HG03103 (cell line): ENCODE results near the gene MARS1.

ENCODE experiments used
- ATAC-seq: cut with Tn5 transposase; IDR thresholded peaks from one replicate; pipeline ENCODE4 v1.9.1; 2021; ENCODE audit warnings: low read depth; ENCODE audit not compliant: unreplicated experiment

MARS1 gene

DNA sequence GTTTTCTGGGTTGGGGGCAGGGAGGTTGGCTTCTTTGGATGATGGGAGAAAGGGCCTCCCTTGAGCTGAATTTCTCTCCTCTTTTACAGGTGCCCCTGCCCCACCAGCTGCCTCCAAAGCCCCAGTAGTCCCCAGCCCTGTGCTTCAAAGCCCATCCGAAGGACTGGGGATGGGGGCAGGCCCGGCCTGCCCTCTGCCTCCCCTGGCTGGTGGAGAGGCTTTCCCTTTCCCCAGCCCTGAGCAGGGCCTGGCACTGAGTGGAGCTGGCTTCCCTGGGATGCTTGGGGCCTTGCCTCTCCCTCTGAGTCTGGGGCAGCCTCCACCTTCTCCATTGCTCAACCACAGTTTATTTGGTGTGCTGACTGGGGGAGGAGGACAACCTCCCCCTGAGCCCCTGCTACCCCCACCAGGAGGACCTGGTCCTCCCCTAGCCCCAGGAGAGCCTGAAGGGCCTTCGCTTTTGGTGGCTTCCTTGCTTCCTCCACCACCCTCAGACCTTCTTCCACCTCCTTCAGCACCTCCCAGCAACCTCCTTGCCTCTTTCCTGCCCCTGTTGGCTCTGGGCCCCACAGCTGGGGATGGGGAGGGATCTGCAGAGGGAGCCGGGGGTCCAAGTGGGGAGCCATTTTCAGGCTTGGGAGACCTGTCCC lies 38.7 kb downstream of the MARS1 start:
- ATAC-seq, result no peak

DNA sequence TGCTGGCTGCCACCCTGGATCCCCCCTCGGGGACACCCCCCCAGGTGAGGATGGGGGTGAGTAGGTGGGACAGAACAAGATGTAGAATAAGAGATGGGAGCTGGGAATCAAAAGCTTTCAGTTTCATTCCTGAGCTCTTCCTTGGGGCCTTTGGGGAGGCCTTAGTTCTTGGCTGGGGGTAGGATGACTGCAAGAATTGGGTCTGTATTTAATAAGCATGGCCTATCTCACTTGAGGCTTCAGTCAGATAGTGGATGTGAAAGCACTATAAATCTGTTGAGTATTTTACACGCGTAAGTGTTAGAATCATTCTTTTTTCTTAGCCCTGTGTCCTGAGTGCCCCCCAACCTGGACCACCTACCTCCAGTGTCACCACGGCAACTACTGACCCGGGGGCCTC lies 39.3 kb downstream of the MARS1 start:
- ATAC-seq, result no peak

DNA sequence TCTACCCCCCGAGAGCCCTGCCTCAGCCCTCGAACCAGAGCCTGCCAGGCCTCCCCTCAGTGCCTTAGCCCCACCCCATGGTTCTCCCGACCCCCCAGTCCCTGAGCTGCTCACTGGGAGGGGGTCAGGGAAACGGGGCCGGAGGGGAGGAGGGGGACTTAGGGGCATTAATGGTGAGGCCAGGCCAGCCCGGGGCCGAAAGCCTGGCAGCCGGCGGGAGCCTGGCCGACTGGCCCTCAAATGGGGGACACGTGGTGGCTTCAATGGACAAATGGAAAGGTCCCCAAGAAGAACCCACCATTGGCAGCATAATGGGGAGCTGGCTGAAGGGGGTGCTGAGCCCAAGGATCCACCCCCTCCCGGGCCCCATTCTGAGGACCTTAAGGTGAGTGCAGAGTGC lies 40.3 kb downstream of the MARS1 start:
- no peak for ATAC-seq

DNA sequence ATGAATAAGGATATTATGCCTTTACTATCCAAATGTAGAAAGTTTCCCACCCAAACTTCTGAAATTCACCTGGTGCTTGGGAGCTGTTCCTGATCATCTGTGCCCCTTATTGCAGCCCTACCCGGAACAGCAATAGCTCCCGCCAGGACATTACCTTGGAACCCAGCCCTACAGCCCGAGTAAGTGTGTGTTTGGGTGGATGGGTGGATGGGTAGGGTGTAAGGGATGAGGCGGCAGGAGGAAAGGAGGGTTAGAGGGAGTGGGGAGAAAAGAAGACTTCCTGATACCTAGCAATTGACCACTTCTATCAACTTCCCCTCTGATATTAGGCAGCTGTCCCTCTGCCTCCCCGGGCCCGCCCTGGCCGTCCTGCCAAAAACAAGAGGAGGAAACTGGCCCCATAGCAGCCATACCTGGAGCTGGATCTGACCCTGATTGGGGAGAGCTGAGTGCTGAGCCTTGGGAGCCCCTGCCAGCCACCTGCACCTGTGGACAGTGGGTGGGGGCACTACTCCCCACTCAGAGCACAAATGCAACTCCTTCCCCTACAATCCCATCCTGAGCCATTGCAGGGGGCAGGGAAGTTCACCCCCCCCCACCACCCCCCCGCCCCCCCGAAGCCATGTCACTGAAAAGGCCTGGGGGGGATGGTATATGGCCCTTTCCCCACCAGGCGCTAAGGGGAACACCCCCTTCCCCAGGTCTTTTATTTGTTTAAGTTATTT lies 41.1 kb downstream of the MARS1 start:
- no peak for ATAC-seq

DNA sequence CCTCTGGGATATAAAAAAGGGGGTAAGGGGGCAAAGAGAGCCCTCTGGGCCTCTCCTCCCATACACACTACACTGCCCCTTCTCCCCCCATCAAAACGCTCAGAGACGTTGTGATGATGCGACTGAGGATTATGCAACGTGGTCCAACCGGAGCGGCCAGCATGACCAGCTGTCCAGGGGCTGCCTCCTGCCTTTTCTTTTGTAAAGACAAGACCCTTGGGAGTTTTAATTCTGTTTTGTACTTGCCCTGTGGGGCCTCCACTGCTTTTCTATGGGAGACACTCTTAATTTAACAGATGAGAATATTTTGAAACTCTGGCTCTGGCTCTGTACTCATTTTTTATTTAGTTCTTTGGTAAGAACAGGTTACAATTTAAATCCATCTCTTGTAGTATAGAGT lies 42.0 kb downstream of the MARS1 start:
- ATAC-seq, result no peak

DNA sequence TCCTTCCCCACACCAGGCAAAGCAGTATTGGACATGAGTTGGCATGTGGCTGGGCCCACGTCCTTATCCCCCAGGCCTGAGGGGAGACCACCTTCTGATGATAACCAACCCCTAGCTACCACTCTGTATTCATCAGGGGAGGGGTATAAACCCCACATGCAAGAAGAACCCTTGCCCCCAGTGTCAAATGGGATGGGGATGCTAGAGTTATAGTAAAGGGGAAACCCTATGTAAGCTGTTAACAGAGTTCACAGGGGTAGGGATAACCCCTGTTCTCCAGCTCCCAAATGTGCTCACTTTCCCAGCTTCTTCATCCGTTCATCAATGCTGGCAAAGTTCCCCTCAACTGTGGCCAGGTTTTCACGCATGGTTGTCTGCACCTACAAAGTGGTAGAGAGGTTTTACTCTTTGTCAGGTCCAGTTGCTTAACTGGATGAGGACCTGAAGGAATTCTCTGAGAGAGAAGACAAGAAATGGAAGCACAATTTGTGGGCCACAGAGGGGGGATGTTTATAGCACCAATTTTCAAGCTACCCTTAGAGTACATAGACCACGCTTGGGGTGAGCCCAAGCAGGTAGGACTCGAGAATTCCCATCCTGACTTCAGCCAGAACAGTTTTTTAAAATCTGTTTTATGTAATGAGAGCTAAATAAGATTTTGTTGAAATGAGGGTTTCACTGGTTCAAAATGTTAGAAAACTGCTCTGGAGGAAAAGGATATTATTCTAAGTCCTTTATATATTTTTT lies 42.7 kb downstream of the MARS1 start:
- no peak for ATAC-seq

DNA sequence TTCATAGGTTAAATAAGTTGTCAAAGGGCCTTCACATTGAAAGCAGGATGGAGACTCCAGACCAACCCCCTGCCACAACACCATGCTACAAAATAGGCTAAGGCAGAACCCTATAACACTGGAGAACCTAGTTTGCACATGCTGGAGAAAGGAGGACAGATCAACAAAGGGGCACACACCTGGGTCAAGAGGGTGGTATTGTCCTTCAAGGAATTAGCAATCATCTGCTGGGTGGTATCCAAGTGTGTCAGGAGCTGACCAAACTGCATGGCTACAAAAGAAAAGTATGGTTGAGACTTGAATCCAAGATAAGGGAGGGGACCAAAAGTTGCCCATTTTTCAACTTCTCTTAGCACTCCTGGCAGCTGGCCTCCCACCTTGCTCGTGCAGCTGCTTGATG lies 44.0 kb downstream of the MARS1 start:
- no peak for ATAC-seq

DNA sequence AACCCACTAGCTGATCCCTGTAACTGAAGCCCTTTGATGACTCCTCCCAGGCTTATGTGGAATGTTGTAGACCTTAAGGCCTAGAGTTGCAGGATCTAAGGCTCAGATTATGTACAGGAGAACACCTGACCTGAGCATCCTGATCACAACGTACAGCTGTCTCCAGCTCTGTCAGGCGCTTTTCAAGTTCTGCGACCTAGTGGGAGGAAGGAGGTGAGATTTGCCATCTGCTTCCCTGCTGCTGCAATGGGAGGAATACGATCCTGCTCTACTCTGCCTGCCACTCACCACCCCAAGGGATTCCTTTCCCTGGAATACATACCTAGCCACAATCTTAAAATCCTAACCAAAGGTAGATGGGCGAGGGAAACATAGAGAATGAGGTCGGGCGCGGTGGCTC lies 45.2 kb downstream of the MARS1 start:
- ATAC-seq, result no peak

DNA sequence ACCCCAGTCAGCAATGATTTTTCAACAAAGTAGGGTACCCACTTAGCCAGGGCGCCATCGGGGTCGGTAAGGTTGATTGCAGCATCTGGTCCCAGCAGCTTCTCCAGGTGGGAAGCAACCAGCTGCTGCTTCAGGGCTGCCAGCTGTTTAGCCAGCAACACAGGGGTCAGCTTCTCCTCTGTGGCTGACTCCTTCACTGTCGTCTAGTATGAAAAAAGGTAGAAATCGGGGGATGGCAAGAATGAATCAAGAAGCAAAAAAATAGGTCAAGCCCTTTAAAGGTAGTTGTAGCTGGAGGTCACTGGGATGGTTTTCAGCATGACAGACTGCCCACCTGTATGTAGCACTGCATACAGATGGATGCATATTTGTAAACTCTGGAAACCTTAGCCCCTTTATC lies 46.4 kb downstream of the MARS1 start:
- no peak for ATAC-seq

DNA sequence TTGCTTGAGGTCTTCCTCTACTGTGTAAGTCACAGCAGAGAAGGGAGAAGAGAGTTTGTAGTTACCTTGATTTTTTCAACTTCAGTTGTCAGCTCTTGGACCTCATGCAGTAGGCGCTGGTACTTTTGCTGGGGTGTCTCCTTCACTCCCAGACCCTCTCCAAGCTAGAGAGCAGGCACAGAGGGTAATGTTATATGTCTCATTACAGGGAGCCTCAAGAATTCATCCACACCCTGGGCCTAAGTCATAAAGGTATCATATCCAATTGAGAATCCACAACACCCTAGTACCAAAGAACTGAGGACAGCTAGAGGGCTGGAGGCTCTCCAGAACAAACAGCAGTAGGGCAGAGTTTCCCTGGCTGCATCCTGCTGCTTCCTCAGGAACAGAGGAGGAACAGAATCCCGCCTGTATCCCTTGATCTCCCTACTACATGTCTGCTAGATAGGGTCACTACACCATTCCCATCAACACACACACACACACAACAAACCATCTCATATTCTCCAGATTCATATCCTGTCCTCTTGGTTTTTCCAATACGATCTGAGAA lies 47.2 kb downstream of the MARS1 start:
- no peak for ATAC-seq

DNA sequence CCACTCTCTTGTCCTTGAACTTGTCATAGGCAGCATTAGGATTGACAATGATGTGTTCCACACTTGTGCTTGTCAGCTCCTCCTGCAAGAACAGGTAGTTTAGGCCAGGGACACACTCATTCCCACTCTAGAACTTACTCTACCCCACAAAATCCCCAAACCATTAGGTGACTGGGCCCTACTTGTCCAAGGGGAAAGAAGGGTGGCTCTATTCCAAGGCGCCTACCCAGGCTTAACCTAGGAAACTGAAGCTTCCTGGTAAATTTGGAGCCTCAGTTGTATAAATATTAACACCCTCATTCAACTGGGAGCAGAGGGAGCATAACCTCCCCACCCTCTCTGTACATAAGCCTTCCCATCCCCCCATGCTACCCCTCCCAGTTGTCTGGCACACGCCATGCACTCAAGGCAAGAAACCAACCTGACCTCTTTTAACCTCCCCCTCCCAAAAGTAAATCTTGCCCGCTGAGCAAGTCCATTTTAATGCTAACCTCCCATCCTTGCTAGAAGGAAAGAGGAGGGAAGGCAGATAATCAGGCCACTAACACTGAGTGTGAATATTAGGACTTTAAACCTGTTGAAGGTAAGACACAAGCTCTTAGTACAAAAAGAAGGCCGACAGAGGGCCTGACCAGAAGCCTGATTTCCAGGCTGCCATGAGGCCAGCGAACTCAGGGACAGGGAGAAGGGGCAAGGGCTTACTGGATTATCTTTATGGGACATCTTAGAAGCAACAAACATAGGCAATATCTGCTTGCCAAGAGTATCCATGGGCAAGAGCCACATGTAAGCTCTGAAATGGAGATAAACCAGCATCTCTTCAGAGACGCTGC lies 48.1 kb downstream of the MARS1 start:
- no peak for ATAC-seq

DNA sequence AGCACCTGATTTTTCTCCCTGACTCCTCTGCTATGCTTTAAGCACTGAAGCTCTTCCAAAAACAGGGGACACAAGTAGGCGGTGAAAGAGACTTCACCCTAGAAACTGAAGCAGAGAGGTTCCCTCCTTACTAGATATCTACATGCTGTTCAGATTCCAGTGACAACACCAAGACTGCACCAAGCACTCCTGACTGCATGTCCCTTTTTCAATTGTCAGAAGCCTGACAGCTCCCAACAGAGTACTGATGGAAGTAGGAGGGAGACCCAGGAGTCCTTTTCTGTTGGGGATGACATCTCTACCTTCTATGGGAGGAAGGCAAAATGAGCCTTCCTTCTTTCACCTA lies 48.7 kb downstream of the MARS1 start:
- no peak for ATAC-seq

DNA sequence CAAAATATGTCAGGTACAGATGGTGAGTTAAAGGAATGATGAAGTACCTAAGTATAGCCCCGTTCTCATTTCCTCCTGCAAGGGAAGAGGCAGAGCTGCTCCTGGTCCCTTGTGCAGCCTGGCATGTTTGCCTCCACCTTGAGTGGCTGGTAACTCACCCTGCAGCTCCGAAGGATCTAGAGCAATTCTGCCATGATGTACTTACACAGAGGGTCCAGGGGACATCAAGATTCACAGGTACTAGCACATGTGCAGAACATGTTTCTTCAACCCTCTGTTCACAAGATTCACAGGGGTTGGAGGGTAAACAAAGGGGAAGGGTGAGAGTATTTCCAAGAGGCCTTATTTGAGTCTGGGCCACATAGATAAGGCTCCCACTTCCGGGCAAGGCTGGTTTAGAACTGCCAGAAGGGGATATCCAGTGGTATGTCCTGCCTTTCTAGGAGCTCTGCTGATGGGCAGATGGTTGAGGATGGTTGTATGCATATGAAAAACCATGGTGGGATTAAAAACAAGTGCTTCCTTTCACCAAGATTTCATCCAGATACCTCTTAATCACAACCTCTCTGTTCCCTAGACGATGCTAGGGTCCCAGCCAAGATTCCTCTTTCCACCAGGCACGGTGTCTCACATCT lies 51.4 kb downstream of the MARS1 start:
- ATAC-seq, result no peak

DNA sequence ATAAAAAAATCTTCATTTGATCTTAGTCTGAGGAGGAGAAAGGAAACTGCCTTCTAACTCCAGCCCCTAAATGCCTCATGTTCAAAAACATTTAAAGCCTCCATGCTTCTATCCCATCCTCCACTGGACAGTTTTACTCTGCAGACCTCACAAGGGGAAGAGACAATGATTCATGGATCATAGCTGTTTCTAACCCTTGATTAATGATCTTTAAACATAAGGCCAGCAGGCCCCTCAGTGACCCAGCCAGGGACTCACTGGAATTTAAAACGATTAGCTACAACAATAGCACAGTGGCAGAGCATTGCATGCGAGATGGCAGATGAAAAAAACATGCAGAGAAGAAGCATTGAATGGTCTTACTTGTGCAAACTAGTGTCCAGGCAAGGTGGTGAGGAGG lies 53.1 kb downstream of the MARS1 start:
- no peak for ATAC-seq

DNA sequence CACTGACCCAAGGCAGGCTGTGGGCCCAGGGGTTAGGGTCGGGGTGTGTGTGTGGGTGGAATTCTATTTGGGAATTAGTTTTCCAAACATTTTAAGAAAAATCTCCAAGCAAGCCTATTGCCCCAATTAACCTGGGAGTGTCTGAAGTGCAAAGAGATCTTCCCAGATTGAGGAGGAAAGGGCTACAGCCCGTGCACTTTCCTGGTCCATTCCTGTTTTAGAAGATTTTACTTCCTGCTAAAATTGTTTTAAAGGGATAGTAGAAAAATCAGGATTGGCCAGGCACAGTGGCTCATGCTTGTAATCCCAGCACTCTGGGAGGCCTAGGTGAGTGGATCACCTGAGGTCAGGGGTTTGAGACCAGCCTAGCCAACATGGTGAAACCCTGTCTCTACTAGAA lies 53.8 kb downstream of the MARS1 start:
- no peak for ATAC-seq

DNA sequence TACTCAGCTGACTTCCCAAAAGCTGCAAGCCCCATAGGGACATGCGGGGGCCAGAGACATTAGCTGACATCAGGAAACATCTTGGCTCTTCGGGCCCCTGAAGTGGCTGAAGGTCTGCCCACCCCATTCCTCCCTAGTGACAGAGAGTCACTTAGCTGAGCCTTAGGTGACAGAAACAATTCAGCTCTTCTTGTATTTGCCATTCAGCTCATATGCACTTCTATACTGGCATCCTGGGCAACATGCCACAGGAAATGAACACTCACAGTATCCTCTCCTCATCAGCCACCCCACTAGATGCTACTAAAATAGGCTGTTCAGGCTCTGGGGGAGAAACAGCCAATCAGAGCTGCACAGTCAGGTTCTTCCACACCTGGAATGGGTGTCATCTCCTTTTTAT lies 55.7 kb downstream of the MARS1 start:
- ATAC-seq, result no peak

DNA sequence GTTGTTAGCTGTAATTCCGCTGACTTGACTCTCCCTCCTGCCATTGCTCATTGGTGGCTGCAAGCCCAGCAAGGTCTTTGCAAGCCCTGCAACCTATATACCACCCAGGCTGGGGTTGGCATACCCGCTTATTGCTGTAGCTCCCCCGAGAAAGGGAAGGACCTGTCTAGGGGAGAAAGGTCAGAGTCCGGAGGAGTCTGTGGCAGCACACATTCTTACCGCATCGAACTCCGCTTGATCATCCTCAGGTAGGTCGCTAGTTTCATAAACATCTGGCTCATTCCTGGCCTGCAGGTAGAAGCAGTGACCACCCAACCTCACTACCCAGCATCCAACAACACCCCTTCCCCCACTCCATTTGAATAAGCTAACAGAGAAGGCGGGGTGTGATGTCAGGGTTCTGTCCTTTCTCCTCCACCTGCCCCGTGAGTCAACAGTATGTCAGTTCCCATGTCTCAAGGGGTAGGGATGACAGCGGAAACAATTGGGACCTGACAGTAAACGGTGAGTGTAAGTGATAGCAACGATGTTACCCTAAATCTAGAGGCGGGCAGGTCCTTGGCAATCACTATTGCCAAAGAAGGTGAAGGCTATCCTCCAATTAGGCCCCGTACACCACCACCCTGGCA lies 58.1 kb downstream of the MARS1 start:
- ATAC-seq, result no peak

DNA sequence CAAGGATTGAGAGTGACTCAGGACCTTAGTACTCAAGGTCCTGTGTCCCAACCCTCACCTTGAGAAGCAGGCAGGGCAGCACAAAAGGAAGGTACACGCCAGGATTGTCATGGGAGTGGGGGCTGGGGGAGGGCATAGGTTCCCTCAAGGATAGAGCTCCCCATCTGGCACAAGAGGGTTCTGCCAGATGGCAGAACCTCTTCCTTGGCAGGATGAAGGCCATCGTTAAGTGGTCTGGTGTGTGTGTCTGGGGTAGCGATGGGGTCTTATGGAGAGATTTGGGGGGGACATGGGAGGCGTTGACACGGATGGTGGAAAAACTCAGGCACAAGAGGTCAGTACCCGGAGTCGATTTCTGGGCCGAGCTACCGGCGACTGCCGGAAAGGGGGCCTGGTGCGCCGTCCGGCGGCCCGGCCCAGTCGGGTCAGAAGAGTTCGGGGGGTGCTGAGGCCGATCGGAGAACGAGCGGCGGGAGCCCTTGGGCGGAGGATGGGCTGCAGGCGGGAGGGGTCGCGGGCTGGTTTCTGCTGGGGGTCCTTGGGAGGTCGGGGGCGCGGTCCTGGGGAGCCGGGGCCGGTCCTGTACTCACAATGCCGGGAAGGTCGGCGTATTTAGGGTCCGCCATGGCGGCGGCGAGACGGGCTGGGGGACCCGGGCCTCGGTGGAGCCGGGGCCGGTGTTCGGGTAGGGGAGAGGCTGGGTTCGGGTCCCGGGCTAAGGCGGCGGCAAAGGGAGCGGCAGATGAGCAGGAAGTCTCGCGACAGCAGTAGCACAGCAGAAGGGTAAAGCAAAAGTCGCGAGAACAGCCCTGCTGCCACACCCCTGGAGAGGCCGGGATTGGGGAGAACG lies 58.8 kb downstream of the MARS1 start, which contains the start of gene DCTN2:
Gene DCTN2 (minus strand): TSS at position 755 of the 850 bp plus-strand sequence. CDS start 129 bp downstream, at position 626.
- ATAC-seq, result peak; percentile 98
